IMR-90 (cell line): ENCODE results near the gene SLC9A5.

ENCODE experiments used
- BHLHE40 ChIP-seq: fragments of 150-350 bp; IDR thresholded peaks from 2 replicates; pipeline ENCODE4 v1.6.1; 2016; ENCODE audit warnings: mild to moderate bottlenecking, low read depth, low read length
- CEBPB ChIP-seq: IDR thresholded peaks from 2 replicates; pipeline ENCODE4 v1.6.1; 2012; ENCODE audit warnings: low read depth, low read length, improper control_type of control experiment
- CHD1 ChIP-seq: IDR thresholded peaks from 2 replicates; pipeline ENCODE4 v1.6.1; 2012; ENCODE audit warnings: low read depth, low read length, improper control_type of control experiment
- MAZ ChIP-seq: IDR thresholded peaks from 2 replicates; pipeline ENCODE4 v1.6.1; 2012; ENCODE audit warnings: low read depth, mild to moderate bottlenecking, low read length, improper control_type of control experiment, moderate library complexity, borderline replicate concordance
- MXI1 ChIP-seq: IDR thresholded peaks from 2 replicates; pipeline ENCODE4 v1.6.1; 2012; ENCODE audit warnings: low read depth, mild to moderate bottlenecking, low read length, moderate library complexity, borderline replicate concordance
- NFE2L2 ChIP-seq: fragments of 150-350 bp; IDR thresholded peaks from 2 replicates; pipeline ENCODE4 v1.6.1; 2016; ENCODE audit warnings: low read depth, mild to moderate bottlenecking, low read length
- POLR2A ChIP-seq: IDR thresholded peaks from 2 replicates; pipeline ENCODE4 v1.6.1; 2012; ENCODE audit warnings: mild to moderate bottlenecking, low read depth, low read length
- RFX5 ChIP-seq: IDR thresholded peaks from 2 replicates; pipeline ENCODE4 v1.8.0; 2012; ENCODE audit warnings: low read depth, mild to moderate bottlenecking, low read length, moderate library complexity
- SMC3 ChIP-seq: fragments of 150-350 bp; IDR thresholded peaks from 2 replicates; pipeline ENCODE4 v1.6.1; 2016; ENCODE audit warnings: low read depth, mild to moderate bottlenecking, antibody characterized with exemption, low read length, moderate library complexity
- TF ChIP-seq, protein P1 (sequence below): conservative IDR thresholded peaks from 2 replicates; pipeline ENCODE4 v1.5.1; 2012; ENCODE audit warnings: mild to moderate bottlenecking, low read depth, low read length, improper control_type of control experiment
- TF ChIP-seq, protein P2 (sequence below): fragments of 150-350 bp; IDR thresholded peaks from 2 replicates; pipeline ENCODE4 v1.6.1; 2016; ENCODE audit warnings: low read depth, mild to moderate bottlenecking, low read length, moderate library complexity, borderline replicate concordance

DNA sequence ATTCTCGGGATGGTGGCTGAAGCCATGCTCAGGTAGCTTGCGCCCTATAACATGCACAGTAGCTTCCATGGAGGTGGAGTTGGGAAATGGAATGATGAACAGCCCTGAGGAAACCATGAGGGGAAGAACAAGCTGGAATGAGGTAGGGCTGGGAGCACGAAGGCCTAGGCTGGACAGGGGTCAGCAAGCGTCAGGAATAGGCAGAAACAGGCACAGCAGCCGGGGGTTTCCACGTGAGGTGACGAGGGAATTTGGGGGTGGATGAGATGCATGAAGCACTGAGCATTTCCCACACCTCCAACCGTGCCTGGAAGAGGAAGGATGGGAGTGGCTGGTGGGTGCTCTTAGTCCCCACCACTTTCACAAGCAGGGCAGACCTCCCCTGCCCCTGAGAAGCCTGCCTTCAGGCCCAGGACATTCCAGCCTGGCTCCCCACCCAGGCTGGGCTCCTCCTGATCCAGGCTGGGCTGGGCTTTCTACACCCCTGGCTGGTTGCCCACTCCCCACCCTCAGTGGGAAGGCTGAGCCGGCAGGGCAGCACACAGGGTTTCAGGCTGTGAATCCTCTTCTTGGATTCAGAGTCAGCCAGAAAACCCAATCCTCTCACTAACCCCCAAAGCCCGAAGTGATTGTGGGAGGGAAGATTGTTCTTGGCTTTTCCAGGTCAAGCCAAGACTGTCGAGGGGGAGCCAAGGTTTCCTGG lies 52.5 kb downstream of the SLC9A5 start:
- TF ChIP-seq, protein P1, sequence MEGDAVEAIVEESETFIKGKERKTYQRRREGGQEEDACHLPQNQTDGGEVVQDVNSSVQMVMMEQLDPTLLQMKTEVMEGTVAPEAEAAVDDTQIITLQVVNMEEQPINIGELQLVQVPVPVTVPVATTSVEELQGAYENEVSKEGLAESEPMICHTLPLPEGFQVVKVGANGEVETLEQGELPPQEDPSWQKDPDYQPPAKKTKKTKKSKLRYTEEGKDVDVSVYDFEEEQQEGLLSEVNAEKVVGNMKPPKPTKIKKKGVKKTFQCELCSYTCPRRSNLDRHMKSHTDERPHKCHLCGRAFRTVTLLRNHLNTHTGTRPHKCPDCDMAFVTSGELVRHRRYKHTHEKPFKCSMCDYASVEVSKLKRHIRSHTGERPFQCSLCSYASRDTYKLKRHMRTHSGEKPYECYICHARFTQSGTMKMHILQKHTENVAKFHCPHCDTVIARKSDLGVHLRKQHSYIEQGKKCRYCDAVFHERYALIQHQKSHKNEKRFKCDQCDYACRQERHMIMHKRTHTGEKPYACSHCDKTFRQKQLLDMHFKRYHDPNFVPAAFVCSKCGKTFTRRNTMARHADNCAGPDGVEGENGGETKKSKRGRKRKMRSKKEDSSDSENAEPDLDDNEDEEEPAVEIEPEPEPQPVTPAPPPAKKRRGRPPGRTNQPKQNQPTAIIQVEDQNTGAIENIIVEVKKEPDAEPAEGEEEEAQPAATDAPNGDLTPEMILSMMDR: no peak
- TF ChIP-seq RFX5 (no peak), POLR2A (no peak), CEBPB (no peak), BHLHE40 (no peak), MXI1 (no peak), SMC3 (no peak), NFE2L2 (no peak), MAZ (no peak), CHD1 (no peak)
- TF ChIP-seq, protein P2, sequence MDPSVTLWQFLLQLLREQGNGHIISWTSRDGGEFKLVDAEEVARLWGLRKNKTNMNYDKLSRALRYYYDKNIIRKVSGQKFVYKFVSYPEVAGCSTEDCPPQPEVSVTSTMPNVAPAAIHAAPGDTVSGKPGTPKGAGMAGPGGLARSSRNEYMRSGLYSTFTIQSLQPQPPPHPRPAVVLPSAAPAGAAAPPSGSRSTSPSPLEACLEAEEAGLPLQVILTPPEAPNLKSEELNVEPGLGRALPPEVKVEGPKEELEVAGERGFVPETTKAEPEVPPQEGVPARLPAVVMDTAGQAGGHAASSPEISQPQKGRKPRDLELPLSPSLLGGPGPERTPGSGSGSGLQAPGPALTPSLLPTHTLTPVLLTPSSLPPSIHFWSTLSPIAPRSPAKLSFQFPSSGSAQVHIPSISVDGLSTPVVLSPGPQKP: no peak
